Activated T-helper 17 cell treated with anti-CD3 and anti-CD28 coated beads, Interleukin-2, amount 50 U/mL, for 72 hours (primary cell): ENCODE data around the gene KIAA1614. TPM values are rescaled to one million over a fixed set of nuclear protein-coding genes. Genes with fewer than 3 reads are reported as not detected.

Experiments used
- ATAC-seq: fragments of 150-1000 bp; cut with Tn5 transposase; replicated peaks from 2 replicates; pipeline ENCODE4 v1.10.0; 2021; ENCODE audit warnings: mild to moderate bottlenecking, moderate library complexity
- H3K27ac Mint-ChIP-seq: one replicate; pipeline ENCODE4 v1.8.0; 2022; ENCODE audit warnings: mixed read lengths
- H3K27me3 Mint-ChIP-seq: one replicate; pipeline ENCODE4 v1.8.0; 2022; ENCODE audit warnings: mixed read lengths
- H3K36me3 Mint-ChIP-seq: one replicate; pipeline ENCODE4 v1.8.0; 2022; ENCODE audit warnings: low read depth, mild to moderate bottlenecking, mixed read lengths
- H3K4me1 Mint-ChIP-seq: one replicate; pipeline ENCODE4 v1.8.0; 2022; ENCODE audit warnings: mixed read lengths
- H3K4me3 Mint-ChIP-seq: one replicate; pipeline ENCODE4 v1.8.0; 2022; ENCODE audit warnings: mild to moderate bottlenecking, mixed read lengths
- H3K9me3 Mint-ChIP-seq: one replicate; pipeline ENCODE4 v1.8.0; 2022; ENCODE audit warnings: mixed read lengths
- total RNA-seq, 2 donors: library from RNA; stranded (reverse); gene quantifications; one replicate each; pipeline ENCODE4 v1.2.3, GENCODE V29; 2022

The KIAA1614 gene
- total RNA-seq, 2 donors from 2014 or later, result 0.04 to 0.19 TPM

DNA sequence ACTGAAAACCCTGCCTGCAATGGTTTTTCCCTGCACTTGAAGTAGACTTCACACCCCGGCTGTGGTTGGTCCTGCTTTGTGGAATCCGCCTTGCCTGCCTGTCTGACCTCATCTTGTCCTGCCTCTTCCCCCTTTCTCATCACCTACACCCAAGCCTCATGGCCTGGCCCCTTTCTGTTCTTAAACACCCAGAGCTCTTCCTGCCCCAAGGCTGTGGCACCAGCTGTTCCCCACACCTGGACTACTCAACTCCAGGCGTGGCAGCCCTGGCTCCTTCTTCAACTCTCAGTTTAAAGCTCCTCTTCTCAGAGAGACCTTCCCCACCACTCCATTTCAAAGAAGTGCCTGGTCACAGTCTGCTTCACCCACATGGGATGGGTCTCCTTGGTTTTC lies 27.0 kb downstream of the KIAA1614 start:
- ATAC-seq, result no peak
- H3K4me1 Mint-ChIP-seq, result peaks cover 7% of the 10 kb centered on the region
- H3K27me3 Mint-ChIP-seq, result no peaks in the 10 kb centered on the region
- no peaks in the 10 kb centered on the region for H3K9me3 Mint-ChIP-seq
- H3K36me3 Mint-ChIP-seq, result no peaks in the 10 kb centered on the region
- no peak overlapping the region for H3K4me3 Mint-ChIP-seq
- no peak overlapping the region for H3K27ac Mint-ChIP-seq

DNA sequence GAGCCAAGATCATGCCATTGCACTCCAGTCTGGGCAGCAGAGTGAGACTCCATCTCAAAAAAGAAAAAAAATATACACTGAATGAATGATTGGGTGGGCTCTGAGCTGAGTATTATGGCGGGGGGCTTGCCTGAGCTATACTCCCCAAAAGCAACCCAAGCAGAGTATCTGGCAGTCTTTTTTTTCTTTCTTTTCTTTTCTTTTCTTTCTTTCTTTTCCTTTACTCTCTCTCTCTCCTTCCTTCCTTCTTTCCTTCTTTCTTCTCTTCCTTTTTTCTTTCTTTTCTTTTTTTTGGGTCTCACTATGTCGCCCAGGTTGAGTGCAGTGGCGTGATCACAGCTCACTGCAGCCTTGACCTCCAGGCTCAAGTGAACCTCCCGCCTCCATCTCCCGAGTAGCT lies 27.7 kb downstream of the KIAA1614 start:
- no peaks in the 10 kb centered on the region for H3K27me3 Mint-ChIP-seq
- ATAC-seq, result no peak
- H3K9me3 Mint-ChIP-seq, result no peaks in the 10 kb centered on the region
- H3K4me3 Mint-ChIP-seq, result no peak overlapping the region
- peaks cover 7% of the 10 kb centered on the region for H3K4me1 Mint-ChIP-seq
- H3K36me3 Mint-ChIP-seq, result no peaks in the 10 kb centered on the region
- no peak overlapping the region for H3K27ac Mint-ChIP-seq

GRCh38 chr1:180941518-180942275 lies 29.0 kb downstream of the KIAA1614 start:
- Mint-ChIP-seq H3K27ac (no peak overlapping the region), H3K4me3 (no peak overlapping the region), H3K36me3 (peaks cover 2% of the 10 kb centered on the region), H3K9me3 (peaks cover 2% of the 10 kb centered on the region), H3K4me1 (peaks cover 7% of the 10 kb centered on the region), H3K27me3 (no peaks in the 10 kb centered on the region)
- ATAC-seq, result no peak

DNA sequence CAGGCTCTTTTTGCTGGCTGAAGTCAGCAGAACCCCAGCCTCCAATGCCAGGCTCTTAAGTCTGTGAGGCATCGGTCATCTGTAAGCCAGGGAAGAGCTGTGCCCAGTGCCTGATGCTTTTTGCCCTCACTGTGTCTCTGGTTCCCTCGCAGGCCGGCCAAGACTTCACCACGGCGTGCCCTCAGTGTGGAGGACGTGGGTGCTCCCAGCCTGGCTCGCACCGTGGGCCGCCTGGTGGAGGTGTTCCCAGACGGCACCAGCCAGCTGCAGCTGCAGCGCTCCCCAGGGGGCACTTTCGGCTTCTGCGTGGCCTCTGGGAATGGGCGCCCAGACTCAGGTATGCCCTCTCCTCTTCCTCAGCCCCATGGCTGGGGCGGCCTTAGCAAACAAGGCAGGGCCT lies 32.5 kb downstream of the KIAA1614 start:
- Mint-ChIP-seq H3K36me3 (peaks cover 22% of the 10 kb centered on the region), H3K9me3 (peaks cover 5% of the 10 kb centered on the region), H3K27me3 (no peaks in the 10 kb centered on the region), H3K27ac (no peak overlapping the region), H3K4me3 (no peak overlapping the region), H3K4me1 (no peaks in the 10 kb centered on the region)
- no peak for ATAC-seq

- Mint-ChIP-seq H3K27me3 (no peaks in the 10 kb centered on the region), H3K9me3 (peaks cover 5% of the 10 kb centered on the region), H3K27ac (no peak overlapping the region), H3K36me3 (peaks cover 24% of the 10 kb centered on the region), H3K4me1 (no peaks in the 10 kb centered on the region), H3K4me3 (no peak overlapping the region)
- ATAC-seq, result no peak
Observed at GRCh38 chr1:180945551-180945950, 32.9 kb downstream of the KIAA1614 start.

DNA sequence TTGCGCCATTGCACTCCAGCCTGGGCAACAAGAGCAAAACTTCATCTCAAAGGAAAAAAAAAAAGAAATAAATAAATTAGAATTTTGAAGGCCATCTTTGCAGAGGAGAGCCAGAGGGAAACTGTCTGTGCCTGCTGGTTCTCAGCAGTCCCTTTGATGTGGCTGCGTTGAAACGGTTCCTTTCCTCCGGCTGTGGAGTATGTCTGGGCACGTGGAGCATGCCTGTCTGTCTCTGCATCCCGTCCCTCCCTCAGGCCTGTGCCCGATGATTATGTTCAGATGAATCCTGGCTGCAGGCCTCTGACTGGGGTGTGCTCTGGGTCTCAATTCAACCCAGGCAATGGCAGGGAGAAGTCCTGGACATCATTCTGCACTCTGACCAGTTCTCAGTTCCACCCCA lies 33.4 kb downstream of the KIAA1614 start:
- Mint-ChIP-seq H3K27me3 (no peaks in the 10 kb centered on the region), H3K36me3 (peaks cover 28% of the 10 kb centered on the region), H3K4me1 (no peaks in the 10 kb centered on the region), H3K9me3 (peaks cover 5% of the 10 kb centered on the region), H3K4me3 (no peak overlapping the region), H3K27ac (no peak overlapping the region)
- ATAC-seq, result no peak

DNA sequence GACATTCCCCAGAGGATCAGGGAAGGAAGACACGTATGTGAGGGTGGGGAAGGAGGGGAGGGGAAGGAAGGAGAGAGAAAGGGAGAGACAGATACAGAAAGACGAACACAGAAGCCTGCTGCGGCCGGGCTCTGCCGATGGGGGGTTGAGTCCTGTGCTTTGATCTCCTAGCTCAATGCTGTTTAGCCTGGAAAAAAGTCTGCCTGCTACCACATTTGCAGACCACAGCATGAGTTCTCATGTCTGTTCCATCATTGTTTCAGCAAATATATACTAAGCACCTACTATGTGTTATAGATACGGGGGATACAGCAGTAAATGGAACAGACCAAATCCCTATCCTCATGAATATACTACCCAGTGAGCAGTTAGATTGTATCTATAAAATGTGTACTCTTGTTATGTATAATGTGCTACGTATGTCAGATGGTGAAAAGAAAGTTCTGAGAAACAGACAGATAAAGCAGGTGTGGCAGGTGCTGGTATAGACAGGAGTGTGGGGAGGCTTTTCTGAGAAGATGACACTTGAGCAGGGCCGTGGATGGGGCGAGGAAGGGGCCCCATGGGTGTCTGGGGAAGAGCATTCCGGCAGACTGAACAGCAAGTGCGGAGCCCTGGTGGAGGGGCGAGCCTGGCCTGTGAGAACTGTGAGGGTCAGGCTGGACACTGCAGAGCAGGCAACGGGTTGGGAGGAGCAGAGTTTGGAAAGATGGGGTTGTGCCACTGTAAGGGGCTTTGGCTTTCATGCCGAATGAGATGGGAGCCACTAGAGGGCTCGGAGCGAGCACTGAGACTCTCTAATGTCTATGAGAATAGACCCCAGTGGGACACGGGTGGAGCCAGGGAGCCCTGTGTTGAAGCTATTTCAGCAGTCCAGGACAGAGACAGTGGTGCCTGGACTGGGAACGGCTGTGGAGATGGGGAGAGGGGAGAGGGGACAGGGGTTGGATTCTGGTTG lies 34.1 kb downstream of the KIAA1614 start:
- Mint-ChIP-seq H3K4me1 (no peaks in the 10 kb centered on the region), H3K27ac (no peak overlapping the region), H3K27me3 (no peaks in the 10 kb centered on the region), H3K36me3 (peaks cover 28% of the 10 kb centered on the region), H3K9me3 (peaks cover 5% of the 10 kb centered on the region), H3K4me3 (no peak overlapping the region)
- no peak for ATAC-seq

GRCh38 chr1:180947499-180947885 lies 34.8 kb downstream of the KIAA1614 start:
- no peak overlapping the region for H3K4me3 Mint-ChIP-seq
- H3K27ac Mint-ChIP-seq, result no peak overlapping the region
- H3K27me3 Mint-ChIP-seq, result no peaks in the 10 kb centered on the region
- peaks cover 28% of the 10 kb centered on the region for H3K36me3 Mint-ChIP-seq
- no peaks in the 10 kb centered on the region for H3K4me1 Mint-ChIP-seq
- ATAC-seq, result no peak
- peaks cover 5% of the 10 kb centered on the region for H3K9me3 Mint-ChIP-seq

DNA sequence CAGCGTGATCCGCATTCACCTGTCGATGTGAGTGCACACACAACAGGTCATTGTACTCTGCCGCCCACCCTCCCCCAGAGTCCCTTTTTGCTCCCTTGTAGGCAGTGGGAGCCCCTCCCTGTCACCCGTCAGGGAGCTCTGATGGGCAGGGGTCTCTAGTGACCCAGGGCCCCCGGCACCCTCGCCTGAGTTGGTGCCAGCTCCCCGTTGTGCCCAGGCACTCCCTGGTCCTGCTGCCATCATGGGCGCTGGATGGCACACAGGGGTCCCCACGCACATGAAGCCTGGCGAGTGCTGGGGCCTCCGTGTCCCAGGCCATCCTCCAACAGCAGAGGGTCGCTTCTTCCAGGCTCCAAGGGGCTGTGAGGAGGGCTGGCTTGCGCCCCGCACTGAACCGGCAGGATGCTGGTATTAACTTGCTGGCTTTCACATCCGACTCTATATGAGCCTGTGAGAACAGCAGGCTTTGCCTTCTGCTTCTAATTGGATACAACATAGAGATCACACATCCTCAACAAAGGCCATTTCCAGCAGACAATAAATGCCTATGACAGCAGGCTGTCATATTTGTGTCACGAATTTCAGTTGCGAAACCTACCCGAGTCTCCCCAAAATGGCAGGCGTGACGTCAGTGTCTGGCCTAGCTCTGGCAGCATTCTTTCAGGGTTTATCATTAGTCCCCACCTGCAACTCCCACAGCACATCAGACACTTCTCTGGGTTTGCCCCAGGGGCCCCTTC lies 35.4 kb downstream of the KIAA1614 start:
- Mint-ChIP-seq H3K9me3 (peaks cover 5% of the 10 kb centered on the region), H3K27me3 (no peaks in the 10 kb centered on the region), H3K4me1 (no peaks in the 10 kb centered on the region), H3K27ac (no peak overlapping the region), H3K4me3 (no peak overlapping the region), H3K36me3 (peaks cover 28% of the 10 kb centered on the region)
- no peak for ATAC-seq

GRCh38 chr1:180948641-180949615 lies 36.2 kb downstream of the KIAA1614 start:
- no peak overlapping the region for H3K27ac Mint-ChIP-seq
- H3K9me3 Mint-ChIP-seq, result peaks cover 5% of the 10 kb centered on the region
- ATAC-seq, result no peak
- no peaks in the 10 kb centered on the region for H3K27me3 Mint-ChIP-seq
- no peak overlapping the region for H3K4me3 Mint-ChIP-seq
- peaks cover 28% of the 10 kb centered on the region for H3K36me3 Mint-ChIP-seq
- H3K4me1 Mint-ChIP-seq, result no peaks in the 10 kb centered on the region

DNA sequence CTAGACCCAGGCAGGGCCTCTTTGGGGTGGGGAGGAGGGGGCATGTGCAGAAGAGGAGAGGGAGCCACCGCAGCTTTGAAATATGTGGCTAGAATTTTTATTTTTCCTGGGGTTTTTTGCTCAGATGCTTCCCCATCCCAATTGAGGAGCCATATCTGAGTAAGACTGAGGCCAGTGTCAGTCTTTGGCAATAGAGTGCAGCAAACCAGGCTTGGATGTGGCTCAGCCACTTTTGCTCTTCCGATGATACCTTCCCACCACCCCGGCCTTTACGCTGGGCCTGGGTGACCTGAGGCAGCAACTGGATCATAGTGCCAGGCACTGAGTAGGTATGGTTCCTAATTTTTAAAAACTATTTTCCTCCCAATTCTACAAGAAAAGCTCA lies 36.9 kb downstream of the KIAA1614 start:
- H3K9me3 Mint-ChIP-seq, result peaks cover 5% of the 10 kb centered on the region
- H3K27me3 Mint-ChIP-seq, result no peaks in the 10 kb centered on the region
- no peaks in the 10 kb centered on the region for H3K4me1 Mint-ChIP-seq
- ATAC-seq, result no peak
- no peak overlapping the region for H3K27ac Mint-ChIP-seq
- no peak overlapping the region for H3K4me3 Mint-ChIP-seq
- H3K36me3 Mint-ChIP-seq, result peaks cover 28% of the 10 kb centered on the region

DNA sequence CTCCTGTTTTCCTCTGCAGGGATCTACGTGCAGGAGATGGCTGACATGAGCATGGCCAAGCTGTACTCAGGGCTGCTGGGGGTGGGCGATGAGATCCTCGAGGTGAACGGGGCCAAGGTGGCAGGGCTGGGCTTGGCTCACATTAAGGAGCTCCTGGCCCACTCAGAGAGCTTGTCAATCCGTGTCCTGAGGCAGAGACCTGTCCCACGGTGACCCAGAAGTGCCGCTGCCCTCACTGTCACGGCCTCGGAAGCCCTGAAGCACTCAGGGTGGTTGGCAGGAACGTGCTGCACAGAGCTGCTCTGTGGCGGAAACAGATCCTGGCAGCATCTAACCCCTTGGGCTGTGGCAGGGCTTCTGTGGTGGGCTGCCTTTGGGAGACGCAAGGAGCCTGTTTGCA lies 37.6 kb downstream of the KIAA1614 start:
- no peaks in the 10 kb centered on the region for H3K27me3 Mint-ChIP-seq
- ATAC-seq, result no peak
- H3K4me3 Mint-ChIP-seq, result no peak overlapping the region
- H3K36me3 Mint-ChIP-seq, result peaks cover 28% of the 10 kb centered on the region
- H3K27ac Mint-ChIP-seq, result no peak overlapping the region
- peaks cover 5% of the 10 kb centered on the region for H3K9me3 Mint-ChIP-seq
- no peaks in the 10 kb centered on the region for H3K4me1 Mint-ChIP-seq

DNA sequence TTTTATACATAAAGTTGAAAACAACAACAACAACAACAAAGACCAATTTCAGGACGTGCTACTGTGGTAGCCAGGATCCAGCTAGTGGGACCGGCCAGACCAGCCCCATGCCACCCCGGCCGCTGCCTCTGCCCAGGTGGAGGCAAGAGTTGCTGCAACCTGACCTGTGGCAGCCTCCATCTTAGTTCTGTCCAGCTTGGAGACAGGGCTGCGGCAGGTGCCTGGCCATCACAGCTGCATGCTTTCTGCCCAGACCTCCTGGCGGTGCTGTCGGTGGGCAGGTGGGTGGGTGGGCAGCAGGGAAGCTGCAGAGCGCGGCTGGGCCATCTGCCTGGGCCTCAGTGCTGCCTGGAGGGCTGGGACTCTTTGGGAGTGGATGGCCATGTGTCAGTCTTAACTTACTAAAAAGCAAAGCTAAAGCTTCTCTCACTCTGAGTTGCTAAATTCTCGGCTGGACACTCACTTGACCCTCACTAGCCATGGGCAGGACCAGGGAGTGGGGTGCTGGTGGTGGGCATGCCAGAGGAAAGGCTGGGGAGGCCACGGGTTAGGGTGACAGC lies 38.6 kb downstream of the KIAA1614 start:
- H3K27me3 Mint-ChIP-seq, result no peaks in the 10 kb centered on the region
- H3K27ac Mint-ChIP-seq, result no peak overlapping the region
- no peak for ATAC-seq
- peaks cover 28% of the 10 kb centered on the region for H3K36me3 Mint-ChIP-seq
- no peak overlapping the region for H3K4me3 Mint-ChIP-seq
- no peaks in the 10 kb centered on the region for H3K4me1 Mint-ChIP-seq
- H3K9me3 Mint-ChIP-seq, result peaks cover 5% of the 10 kb centered on the region
